GM12872 (cell line): ENCODE results near the gene ATP6V0A4.

Source experiments
- CTCF ChIP-seq: IDR thresholded peaks from 3 replicates; pipeline ENCODE4 v1.5.1; 2011; ENCODE audit warnings: low read depth, mild to moderate bottlenecking, low read length, moderate library complexity; ENCODE audit not compliant: insufficient read depth

ATP6V0A4 gene

GRCh38 chr7:138712652-138713051 lies 85.3 kb downstream of the ATP6V0A4 start:
- no peak for TF ChIP-seq CTCF

GRCh38 chr7:138710536-138711385 lies 87.2 kb downstream of the ATP6V0A4 start:
- no peak for TF ChIP-seq CTCF

GRCh38 chr7:138705167-138705566 lies 92.8 kb downstream of the ATP6V0A4 start:
- TF ChIP-seq CTCF = no peak

- no peak for TF ChIP-seq CTCF
Measured at GRCh38 chr7:138701537-138701923, 96.5 kb downstream of the ATP6V0A4 start.

- no peak for TF ChIP-seq CTCF
Measured at GRCh38 chr7:138700857-138701536, 97.0 kb downstream of the ATP6V0A4 start, which contains the start of gene SVOPL. Gene SVOPL, minus strand, starts transcription at chr7:138701362. Its CDS starts 22,317 bp downstream, at chr7:138679045.

GRCh38 chr7:138699661-138700060 lies 98.3 kb downstream of the ATP6V0A4 start:
- no peak for TF ChIP-seq CTCF

- no peak for TF ChIP-seq CTCF
Measured at GRCh38 chr7:138698281-138698680, 99.7 kb downstream of the ATP6V0A4 start.
